DOHH2 (cell line): ENCODE data around the gene KDM7A.

Experiments used
- H3F3A ChIP-seq: fragments of 200-600 bp; sonication (generic), shearing (Covaris generic); 2 replicates; pipeline ENCODE4 v1.6.0; 2016; ENCODE audit warnings: antibody characterized with exemption, mild to moderate bottlenecking; ENCODE audit not compliant: control insufficient read depth, insufficient read depth
- H3K27ac ChIP-seq: fragments of 200-600 bp; sonication (generic); 2 replicates; pipeline ENCODE4 v1.5.1; 2014; ENCODE audit warnings: low read depth, mild to moderate bottlenecking, low read length, moderate library complexity
- H3K27me3 ChIP-seq: fragments of 200-600 bp; sonication (generic); 2 replicates; pipeline ENCODE4 v1.6.1; 2014; ENCODE audit warnings: mild to moderate bottlenecking, low read length, mixed read lengths; ENCODE audit not compliant: control insufficient read depth
- H3K36me3 ChIP-seq: fragments of 200-600 bp; sonication (generic); 2 replicates; pipeline ENCODE4 v1.6.1; 2014; ENCODE audit warnings: mild to moderate bottlenecking, low read length, moderate library complexity, mixed read lengths; ENCODE audit not compliant: control insufficient read depth
- H3K4me1 ChIP-seq: fragments of 200-600 bp; sonication (generic); 2 replicates; pipeline ENCODE4 v1.6.1; 2014; ENCODE audit warnings: mild to moderate bottlenecking, low read length, mixed read lengths; ENCODE audit not compliant: control insufficient read depth
- H3K4me2 ChIP-seq: fragments of 200-600 bp; sonication (generic); 2 replicates; pipeline ENCODE4 v1.6.0; 2014; ENCODE audit warnings: mild to moderate bottlenecking, low read length, moderate library complexity
- H3K4me3 ChIP-seq: fragments of 200-600 bp; sonication (generic); 2 replicates; pipeline ENCODE4 v1.5.1; 2014; ENCODE audit warnings: mild to moderate bottlenecking, low read length, mixed read lengths
- H3K79me2 ChIP-seq: fragments of 200-600 bp; sonication (generic); 2 replicates; pipeline ENCODE4 v1.6.1; 2014; ENCODE audit warnings: mild to moderate bottlenecking, low read length, mixed read lengths; ENCODE audit not compliant: control insufficient read depth
- H3K9me2 ChIP-seq: fragments of 200-600 bp; sonication (generic); replicated peaks from 2 replicates; pipeline ENCODE4 v1.6.1; 2014; ENCODE audit warnings: mild to moderate bottlenecking, low read length, mixed read lengths; ENCODE audit not compliant: control insufficient read depth
- H3K9me3 ChIP-seq: fragments of 200-600 bp; sonication (generic); 2 replicates; pipeline ENCODE4 v1.6.1; 2014; ENCODE audit warnings: antibody characterized with exemption, low read length, mixed read lengths; ENCODE audit not compliant: control insufficient read depth, insufficient read depth
- H4K20me1 ChIP-seq: fragments of 200-600 bp; sonication (generic); 2 replicates; pipeline ENCODE4 v1.6.0; 2014; ENCODE audit warnings: low read depth, mild to moderate bottlenecking, antibody characterized with exemption, low read length, moderate library complexity; ENCODE audit not compliant: control insufficient read depth, insufficient read depth
- CTCF ChIP-seq: fragments of 200-600 bp; sonication (generic); IDR thresholded peaks from one replicate; pipeline ENCODE4 v1.5.1; 2014; ENCODE audit warnings: antibody characterized with exemption, mild to moderate bottlenecking, low read depth, low read length; ENCODE audit not compliant: poor library complexity, severe bottlenecking
- EZH2phosphoT487 ChIP-seq: fragments of 200-600 bp; sonication (generic); IDR thresholded peaks from 2 replicates; pipeline ENCODE4 v1.6.1; 2017; ENCODE audit warnings: borderline replicate concordance, mild to moderate bottlenecking, antibody characterized with exemption, low read length, moderate library complexity, mixed read lengths

The KDM7A gene

GRCh38 chr7:140096459-140096858, 80.3 kb downstream of the KDM7A start:
- no peaks in the 10 kb centered on the region for H3K79me2 ChIP-seq
- TF ChIP-seq CTCF (no peak), EZH2phosphoT487 (no peak)
- H3K36me3 ChIP-seq, result peaks cover 94% of the 10 kb centered on the region
- H3K27ac ChIP-seq, result no peak overlapping the region
- H3K4me3 ChIP-seq, result no peak overlapping the region
- H3K4me1 ChIP-seq, result no peaks in the 10 kb centered on the region
- H3K9me2 ChIP-seq, result no peaks in the 10 kb centered on the region
- no peaks in the 10 kb centered on the region for H3K27me3 ChIP-seq
- no peaks in the 10 kb centered on the region for H3K9me3 ChIP-seq
- H3F3A ChIP-seq, result no peaks in the 10 kb centered on the region
- H3K4me2 ChIP-seq, result no peak overlapping the region
- H4K20me1 ChIP-seq, result no peaks in the 10 kb centered on the region

GRCh38 chr7:140093375-140093774, 83.4 kb downstream of the KDM7A start:
- Histone ChIP-seq H3K27ac (no peak overlapping the region), H3K4me1 (no peaks in the 10 kb centered on the region), H3K4me2 (no peak overlapping the region), H3K27me3 (no peaks in the 10 kb centered on the region), H3K9me2 (no peaks in the 10 kb centered on the region), H3F3A (no peaks in the 10 kb centered on the region), H3K36me3 (peaks cover 91% of the 10 kb centered on the region), H3K79me2 (no peaks in the 10 kb centered on the region), H3K4me3 (no peak overlapping the region), H4K20me1 (no peaks in the 10 kb centered on the region), H3K9me3 (no peaks in the 10 kb centered on the region)
- TF ChIP-seq CTCF, result no peak
- TF ChIP-seq EZH2phosphoT487, result no peak

- H3K4me3 ChIP-seq, result no peak overlapping the region
- peaks cover 6% of the 10 kb centered on the region; the same call in 1 of the 2 replicates for H3F3A ChIP-seq
- no peaks in the 10 kb centered on the region for H3K9me2 ChIP-seq
- H3K4me2 ChIP-seq, result no peak overlapping the region
- H3K36me3 ChIP-seq, result peaks cover 27% of the 10 kb centered on the region
- H3K27ac ChIP-seq, result no peak overlapping the region
- no peaks in the 10 kb centered on the region for H3K9me3 ChIP-seq
- H3K79me2 ChIP-seq, result no peaks in the 10 kb centered on the region
- peaks cover 7% of the 10 kb centered on the region for H3K4me1 ChIP-seq
- TF ChIP-seq EZH2phosphoT487 (no peak), CTCF (no peak)
- H3K27me3 ChIP-seq, result peaks cover 2% of the 10 kb centered on the region; the same call in 1 of the 2 replicates
- H4K20me1 ChIP-seq, result 0 out of 2 replicates have a peak, but pooled peaks cover 3% of the 10 kb centered on the region
Observed at GRCh38 chr7:140085447-140085846, 91.3 kb downstream of the KDM7A start.
